Endodermal cell (in vitro differentiated cells): Measurements from ENCODE around the gene NKPD1. TPM values are rescaled to one million over a fixed set of nuclear protein-coding genes. Genes with fewer than 3 reads are reported as not detected.
A peak's percentile ranks its signal among the peaks of the same experiment; 100 is the strongest.

Experiments used
- DNase-seq: peaks from one replicate; pipeline ENCODE4 v3.0.0-alpha.2; 2017
- H3K27ac ChIP-seq: 2 replicates; pipeline ENCODE4 v1.5.1; 2013; ENCODE audit warnings: mild to moderate bottlenecking, low read depth, low read length, moderate library complexity
- H3K27me3 ChIP-seq: 2 replicates; pipeline ENCODE4 v1.6.1; 2013; ENCODE audit warnings: mild to moderate bottlenecking, low read length, moderate library complexity; ENCODE audit not compliant: insufficient read depth, control insufficient read depth, poor library complexity, severe bottlenecking
- H3K36me3 ChIP-seq: 2 replicates; pipeline ENCODE4 v1.7.0; 2013; ENCODE audit warnings: mild to moderate bottlenecking, low read length, moderate library complexity; ENCODE audit not compliant: control insufficient read depth, insufficient read depth
- H3K4me1 ChIP-seq: one replicate; pipeline ENCODE4 v1.7.0; 2013; ENCODE audit warnings: low read length; ENCODE audit not compliant: control insufficient read depth, insufficient read depth
- H3K4me3 ChIP-seq: 2 replicates; pipeline ENCODE4 v1.5.1; 2013; ENCODE audit warnings: mild to moderate bottlenecking, low read length, moderate library complexity
- H3K9ac ChIP-seq: 2 replicates; pipeline ENCODE4 v1.6.1; 2013; ENCODE audit warnings: mild to moderate bottlenecking, low read length, moderate library complexity; ENCODE audit not compliant: poor library complexity, severe bottlenecking; ENCODE audit errors: extremely low read depth
- H3K9me3 ChIP-seq: 2 replicates; pipeline ENCODE4 v1.6.1; 2013; ENCODE audit warnings: mild to moderate bottlenecking, low read length, moderate library complexity; ENCODE audit not compliant: control insufficient read depth
- H3K27ac Mint-ChIP-seq: 2 replicates; pipeline ENCODE4 v1.8.0; 2020; ENCODE audit warnings: mixed read lengths
- H3K27me3 Mint-ChIP-seq: 2 replicates; pipeline ENCODE4 v1.8.0; 2021; ENCODE audit warnings: mild to moderate bottlenecking, mixed read lengths; ENCODE audit not compliant: insufficient read depth
- H3K36me3 Mint-ChIP-seq: 2 replicates; pipeline ENCODE4 v1.8.0; 2020; ENCODE audit warnings: low read depth, mixed read lengths
- H3K4me1 Mint-ChIP-seq: 2 replicates; pipeline ENCODE4 v1.8.0; 2020; ENCODE audit warnings: mixed read lengths
- H3K4me3 Mint-ChIP-seq: 2 replicates; pipeline ENCODE4 v1.8.0; 2020; ENCODE audit warnings: mild to moderate bottlenecking, moderate library complexity, mixed read lengths
- H3K9me3 Mint-ChIP-seq: 2 replicates; pipeline ENCODE4 v1.8.0; 2020; ENCODE audit warnings: mild to moderate bottlenecking, mixed read lengths
- CTCF ChIP-seq: fragments of 200-600 bp; sonication (generic); conservative IDR thresholded peaks from 2 replicates; pipeline ENCODE4 v1.5.0; 2021; ENCODE audit warnings: antibody characterized with exemption, mild to moderate bottlenecking
- WGBS, 2 experiments: methylation state at CpG; one replicate each; pipeline versions ENCODE4 v1.1.5 to v1.1.7; 2013; ENCODE audit warnings: missing lambda C conversion rate in 2 of 2, mixed read lengths in 1 of 2; ENCODE audit not compliant: insufficient coverage in 1 of 2, insufficient read length in 1 of 2; 5-methylcytosine and 5-hydroxymethylcytosine counted together
- total RNA-seq, 2 donors: library from RNA; stranded (reverse); fragmentation: NEBNext Ultra II Directional in 1 of 2; extraction: Animal tissue kit (Norgen Biotek cat#: 25700) in 1 of 2; gene quantifications; 2 replicates in 1 of 2; 3 replicates in 1 of 2; pipeline ENCODE4 v1.2.1, GENCODE V29; 2021

Gene NKPD1
- total RNA-seq, 2 donors from 2014 or later: 0.15 to 0.22 TPM

DNA sequence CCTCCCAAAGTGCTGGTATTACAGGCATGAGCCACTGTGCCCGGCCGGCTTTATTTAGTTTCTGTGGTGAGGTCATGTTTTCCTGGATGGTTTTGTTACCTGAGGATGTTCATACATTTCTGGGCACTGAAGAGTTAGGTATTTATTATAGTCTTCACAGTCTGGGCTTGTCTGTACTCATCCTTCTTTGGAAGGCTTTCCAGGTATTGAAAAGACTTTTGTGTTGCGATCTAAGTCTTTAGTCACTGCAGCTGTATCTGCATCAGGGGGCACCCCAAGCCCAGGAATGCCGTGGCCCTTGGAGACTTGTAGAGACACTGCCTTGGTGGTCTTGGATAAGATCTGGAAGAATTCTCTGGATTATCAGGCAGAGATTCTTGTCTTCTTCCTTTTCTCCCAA is 30.6 kb upstream of the NKPD1 start:
- no peak overlapping the region for H3K27ac Mint-ChIP-seq
- H3K36me3 ChIP-seq: no peaks in the 10 kb centered on the region
- H3K27me3 ChIP-seq: no peaks in the 10 kb centered on the region
- DNase-seq: no peak
- WGBS, 2 experiments: 94 to 96% methylated on average over 2 to 4 of the region's 4 CpGs
- no peak overlapping the region for H3K9ac ChIP-seq
- H3K36me3 Mint-ChIP-seq: no peaks in the 10 kb centered on the region
- no peak overlapping the region for H3K4me3 Mint-ChIP-seq
- no peak for TF ChIP-seq CTCF
- H3K4me1 ChIP-seq: peaks cover 5% of the 10 kb centered on the region
- no peaks in the 10 kb centered on the region for H3K4me1 Mint-ChIP-seq
- H3K27ac ChIP-seq: no peak overlapping the region
- H3K27me3 Mint-ChIP-seq: peaks cover 6% of the 10 kb centered on the region
- no peaks in the 10 kb centered on the region for H3K9me3 ChIP-seq
- no peaks in the 10 kb centered on the region for H3K9me3 Mint-ChIP-seq
- no peak overlapping the region for H3K4me3 ChIP-seq

DNA sequence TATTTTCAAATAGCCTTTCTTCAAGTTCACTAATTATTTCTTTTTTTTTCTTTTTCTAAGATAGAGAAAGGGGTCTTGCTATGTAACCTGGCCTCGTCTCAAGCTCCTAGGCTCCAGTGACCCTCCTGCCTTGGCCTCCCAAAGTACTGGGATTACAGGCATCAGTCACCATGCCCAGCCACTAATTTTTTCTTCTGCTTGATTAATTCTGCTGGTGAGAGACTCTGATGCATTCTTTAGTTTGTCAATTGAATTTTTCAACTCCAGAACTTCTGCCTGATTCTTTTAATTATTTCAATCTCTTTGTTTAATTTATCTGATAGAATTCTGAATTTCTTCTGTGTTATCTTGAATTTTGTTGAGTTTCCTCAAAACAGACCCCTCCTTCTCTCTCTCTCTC is 29.2 kb upstream of the NKPD1 start:
- 96% methylated on average over 1 of the region's 1 CpG; no CpG with 5 or more reads in 1 of the 2 experiments for WGBS, 2 experiments
- peaks cover 7% of the 10 kb centered on the region for H3K27me3 Mint-ChIP-seq
- no peak overlapping the region for H3K4me3 Mint-ChIP-seq
- Histone ChIP-seq H3K9me3 (no peaks in the 10 kb centered on the region), H3K27ac (no peak overlapping the region), H3K4me1 (peaks cover 5% of the 10 kb centered on the region), H3K36me3 (no peaks in the 10 kb centered on the region), H3K4me3 (no peak overlapping the region), H3K9ac (no peak overlapping the region), H3K27me3 (no peaks in the 10 kb centered on the region)
- TF ChIP-seq CTCF: no peak
- H3K36me3 Mint-ChIP-seq: no peaks in the 10 kb centered on the region
- no peaks in the 10 kb centered on the region for H3K9me3 Mint-ChIP-seq
- H3K4me1 Mint-ChIP-seq: no peaks in the 10 kb centered on the region
- DNase-seq: no peak
- no peak overlapping the region for H3K27ac Mint-ChIP-seq

DNA sequence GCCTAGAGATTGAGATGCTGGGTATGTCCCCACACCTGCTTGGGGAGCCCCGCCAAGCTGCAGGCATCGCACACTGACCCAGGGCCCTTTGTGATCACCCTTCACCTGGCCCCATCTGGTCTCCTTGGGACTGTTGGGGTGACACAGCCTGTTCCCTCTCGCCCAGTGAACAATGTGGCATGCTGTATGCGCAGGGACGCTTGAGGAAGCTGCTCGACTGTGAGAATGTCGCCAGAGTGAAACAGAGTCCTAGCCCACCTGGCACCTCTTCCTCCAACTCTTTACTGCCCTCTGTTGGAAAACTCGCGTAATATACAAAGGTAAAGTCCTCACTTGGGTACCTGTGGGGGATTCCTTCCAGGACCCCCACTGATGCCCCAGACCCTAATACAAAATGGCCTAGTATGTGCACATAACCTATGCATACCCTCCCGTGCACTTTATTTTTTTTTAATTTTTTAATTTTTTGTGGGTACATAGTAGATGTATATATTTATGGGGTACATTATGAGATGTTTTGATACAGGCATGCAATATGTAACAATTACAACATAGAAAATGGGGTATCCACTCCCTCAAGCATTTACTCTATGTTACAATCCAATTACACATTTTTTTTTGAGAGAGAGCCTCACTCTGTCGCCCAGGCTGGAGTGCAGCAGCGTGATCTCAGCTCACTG is 26.8 kb upstream of the NKPD1 start:
- no peak overlapping the region for H3K27ac ChIP-seq
- WGBS, 2 experiments: 43 to 47% methylated on average over 8 to 11 of the region's 12 CpGs
- Mint-ChIP-seq H3K4me3 (no peak overlapping the region), H3K4me1 (no peaks in the 10 kb centered on the region), H3K9me3 (no peaks in the 10 kb centered on the region), H3K27ac (no peak overlapping the region), H3K27me3 (peaks cover 9% of the 10 kb centered on the region), H3K36me3 (no peaks in the 10 kb centered on the region)
- peak; percentile 81 for DNase-seq
- no peaks in the 10 kb centered on the region for H3K9me3 ChIP-seq
- H3K9ac ChIP-seq: no peak overlapping the region
- no peaks in the 10 kb centered on the region for H3K27me3 ChIP-seq
- peak; percentile 87 for TF ChIP-seq CTCF
- no peak overlapping the region for H3K4me3 ChIP-seq
- H3K4me1 ChIP-seq: peaks cover 5% of the 10 kb centered on the region
- no peaks in the 10 kb centered on the region for H3K36me3 ChIP-seq
